Erythroblast (primary cell): Measurements from ENCODE around the gene CCDC88B.

Source experiments
- DNase-seq, 2 experiments: peaks; one replicate each; lab custom pipeline; 2025; lab: John Stamatoyannopoulos, UW
- GATA1 ChIP-seq: IDR thresholded peaks from 2 replicates; pipeline ENCODE4 v1.6.1; 2011; ENCODE audit warnings: low read depth, mild to moderate bottlenecking, control low read depth, low read length, moderate library complexity
- POLR2A ChIP-seq: IDR thresholded peaks from 2 replicates; pipeline ENCODE4 v1.6.1; 2011; ENCODE audit warnings: mild to moderate bottlenecking, low read length

CCDC88B gene

GRCh38 chr11:64338716-64339115, 1.3 kb upstream of the CCDC88B start:
- TF ChIP-seq GATA1 (no peak), POLR2A (no peak)
- DNase-seq, result no peak

- DNase-seq, result peak in 1 of 2 experiments; percentile 57
- no peak for TF ChIP-seq POLR2A
Measured at GRCh38 chr11:64339286-64339685, 718 bp upstream of the CCDC88B start.

GRCh38 chr11:64340671-64341335, 799 bp downstream of the CCDC88B start:
- DNase-seq, result peak; percentile 71 to 84
- TF ChIP-seq POLR2A (peak; percentile 43), GATA1 (no peak)

GRCh38 chr11:64341429-64341828, 1.4 kb downstream of the CCDC88B start:
- TF ChIP-seq GATA1 (no peak), POLR2A (no peak)
- DNase-seq, result no peak

GRCh38 chr11:64341851-64342791, 2.1 kb downstream of the CCDC88B start:
- TF ChIP-seq GATA1 (no peak), POLR2A (peak; percentile 60)
- DNase-seq, result peak; percentile 95 to 97

GRCh38 chr11:64342869-64343745, 3.1 kb downstream of the CCDC88B start:
- TF ChIP-seq POLR2A (no peak), GATA1 (no peak)
- DNase-seq, result no peak

- peak; percentile 58 to 70 for DNase-seq
- TF ChIP-seq GATA1 (no peak), POLR2A (no peak)
Measured at GRCh38 chr11:64343767-64344559, 4.0 kb downstream of the CCDC88B start.

GRCh38 chr11:64344787-64345186, 4.8 kb downstream of the CCDC88B start:
- no peak for DNase-seq
- TF ChIP-seq POLR2A, result no peak

- no peak for DNase-seq
- TF ChIP-seq GATA1 (no peak), POLR2A (no peak)
Measured at GRCh38 chr11:64347193-64347867, 7.3 kb downstream of the CCDC88B start.

- TF ChIP-seq POLR2A (peak; percentile 35), GATA1 (no peak)
- DNase-seq, result no peak
Measured at GRCh38 chr11:64348383-64349024, 8.5 kb downstream of the CCDC88B start.

GRCh38 chr11:64349025-64349387, 9.0 kb downstream of the CCDC88B start:
- no peak for TF ChIP-seq GATA1

GRCh38 chr11:64349404-64349803, 9.4 kb downstream of the CCDC88B start:
- TF ChIP-seq POLR2A, result no peak
- no peak for TF ChIP-seq GATA1
- no peak for DNase-seq

More at GRCh38 chr11:64349025-64349387, 9.0 kb downstream of the CCDC88B start:
- no peak for DNase-seq
